ENCODE measurements around the gene DLGAP4.

The DLGAP4 gene

GRCh38 chr20:36362261-36362660, 56.1 kb downstream of the DLGAP4 start:
- no peak for TF ChIP-seq CTCF (conservative IDR thresholded peaks at IDR 0.05; ENCODE audit: control insufficient read depth, insufficient read depth, low read depth, low read length)
- no peak overlapping the region for H3K4me3 ChIP-seq (ENCODE audit: control insufficient read depth, low read depth, low read length)
- DNase-seq (ENCODE audit: low read depth): no peak

DNA sequence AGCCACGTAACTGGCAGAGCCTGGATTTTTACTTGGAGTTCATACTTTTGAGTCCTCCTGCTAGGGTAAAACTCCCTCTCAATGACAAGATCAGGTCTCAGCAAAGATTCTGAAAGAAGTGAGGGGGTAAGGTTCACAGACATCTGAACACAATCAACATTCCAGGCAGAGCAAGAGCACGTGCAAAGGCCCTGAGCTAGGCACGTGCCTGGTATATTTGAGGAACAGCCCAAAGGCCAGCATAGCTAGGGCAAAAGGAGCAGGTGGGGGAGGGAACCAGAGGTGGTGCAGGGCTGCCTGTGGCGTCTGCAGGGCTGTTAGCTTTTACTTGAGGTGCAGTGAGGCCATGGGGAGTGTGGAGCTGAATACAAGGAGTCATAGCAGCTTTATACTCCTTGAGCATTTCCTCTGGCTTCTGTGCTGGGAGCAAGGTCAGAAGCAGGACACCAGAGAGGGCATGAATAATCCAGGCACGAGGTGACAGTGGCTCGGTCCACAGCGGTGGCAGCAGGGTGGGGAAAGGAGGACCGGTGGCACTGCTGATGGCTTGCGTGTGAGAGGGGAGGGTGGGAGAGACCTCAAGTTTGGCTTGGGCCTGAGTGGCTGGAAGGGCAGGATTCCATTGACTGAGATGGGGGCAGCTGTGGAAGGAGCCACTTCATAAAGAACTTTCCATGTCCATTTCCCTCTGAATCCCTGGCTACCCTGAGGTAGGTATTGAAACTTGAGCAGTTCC, 57.0 kb downstream of the DLGAP4 start:
- TF ChIP-seq CTCF (conservative IDR thresholded peaks at IDR 0.05; ENCODE audit: control insufficient read depth, insufficient read depth, low read depth, low read length): no peak
- DNase-seq (ENCODE audit: low read depth): no peak
- H3K4me3 ChIP-seq (ENCODE audit: control insufficient read depth, low read depth, low read length): no peak overlapping the region

DNA sequence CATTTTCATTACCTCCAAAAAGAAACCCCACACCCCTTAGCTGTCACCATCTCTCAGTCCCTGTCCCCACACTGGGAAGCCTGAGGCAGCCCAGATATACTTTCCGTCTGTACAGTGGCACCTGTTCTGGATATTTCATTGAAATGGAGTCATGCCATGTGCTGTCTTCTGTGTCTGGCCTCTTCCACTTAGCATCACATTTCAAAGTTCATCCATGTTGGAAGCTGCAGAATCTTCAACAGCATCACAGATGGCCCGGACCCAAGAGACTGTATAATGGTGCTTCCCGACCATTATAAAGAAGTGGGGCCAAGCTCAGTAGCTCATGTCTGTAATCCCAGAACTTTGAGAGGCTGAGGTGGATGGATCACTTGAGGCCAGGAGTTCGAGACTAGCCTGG, 58.4 kb downstream of the DLGAP4 start:
- TF ChIP-seq CTCF (conservative IDR thresholded peaks at IDR 0.05; ENCODE audit: control insufficient read depth, insufficient read depth, low read depth, low read length): no peak
- no peak overlapping the region for H3K4me3 ChIP-seq (ENCODE audit: control insufficient read depth, low read depth, low read length)
- DNase-seq (ENCODE audit: low read depth): no peak

DNA sequence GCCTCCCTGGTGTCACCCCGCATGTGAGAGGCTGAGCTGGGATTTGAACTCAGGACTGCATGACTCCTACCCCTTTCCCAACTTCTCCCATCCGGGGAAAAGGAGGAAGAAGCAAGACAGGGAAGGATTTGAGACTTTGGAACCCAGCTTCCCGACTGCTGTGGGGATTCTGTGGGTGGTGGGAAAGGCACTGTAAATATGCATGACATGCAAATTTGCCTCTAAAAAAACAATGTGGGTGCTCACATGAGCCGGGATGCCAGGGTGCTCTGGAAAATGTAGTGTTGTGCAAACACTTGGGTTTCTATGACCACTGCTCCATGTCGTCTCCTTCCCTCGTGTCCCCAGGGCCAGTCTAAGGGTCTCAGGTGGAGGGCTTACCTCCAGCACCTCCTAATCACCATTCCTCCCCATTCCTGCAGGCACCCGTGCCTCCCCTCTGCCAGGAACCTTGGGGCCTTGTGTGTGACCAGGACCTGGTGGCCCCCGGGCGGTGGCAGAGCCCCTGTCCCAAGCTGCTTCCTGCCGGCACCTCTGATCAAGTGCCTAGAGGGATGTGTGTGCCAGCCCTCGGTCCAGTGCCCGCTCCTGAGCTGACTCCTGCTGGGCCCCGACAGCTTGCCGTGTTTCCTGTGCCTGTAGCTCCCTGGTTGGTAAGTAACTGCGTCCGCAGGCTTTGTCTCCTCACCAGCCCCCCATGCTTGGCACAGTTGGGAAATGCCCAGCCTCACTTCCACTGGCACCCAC, 60.7 kb downstream of the DLGAP4 start:
- no peak overlapping the region for H3K4me3 ChIP-seq (ENCODE audit: control insufficient read depth, low read depth, low read length)
- no peak for TF ChIP-seq CTCF (conservative IDR thresholded peaks at IDR 0.05; ENCODE audit: control insufficient read depth, insufficient read depth, low read depth, low read length)
- no peak for DNase-seq (ENCODE audit: low read depth)

DNA sequence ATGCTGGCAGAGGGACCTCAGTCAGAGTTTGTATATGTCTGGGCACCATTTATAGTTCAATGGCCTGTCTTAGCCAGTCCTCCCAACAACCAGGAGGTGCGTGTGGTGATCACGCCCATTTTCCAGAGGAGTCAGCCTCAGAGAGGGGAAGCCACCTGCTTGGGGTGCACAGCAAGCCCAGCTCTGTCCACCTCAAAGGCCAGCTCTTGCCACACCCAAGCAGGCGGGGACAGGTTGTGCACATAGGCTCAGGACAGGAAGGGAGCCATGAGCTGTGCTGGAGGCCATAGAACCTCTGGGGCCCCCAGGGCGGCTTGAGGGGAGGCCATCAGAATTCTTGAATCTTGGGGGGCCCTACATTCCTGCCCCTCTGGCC, 61.2 kb downstream of the DLGAP4 start:
- no peak overlapping the region for H3K4me3 ChIP-seq (ENCODE audit: control insufficient read depth, low read depth, low read length)
- DNase-seq (ENCODE audit: low read depth): no peak
- TF ChIP-seq CTCF (conservative IDR thresholded peaks at IDR 0.05; ENCODE audit: control insufficient read depth, insufficient read depth, low read depth, low read length): no peak

DNA sequence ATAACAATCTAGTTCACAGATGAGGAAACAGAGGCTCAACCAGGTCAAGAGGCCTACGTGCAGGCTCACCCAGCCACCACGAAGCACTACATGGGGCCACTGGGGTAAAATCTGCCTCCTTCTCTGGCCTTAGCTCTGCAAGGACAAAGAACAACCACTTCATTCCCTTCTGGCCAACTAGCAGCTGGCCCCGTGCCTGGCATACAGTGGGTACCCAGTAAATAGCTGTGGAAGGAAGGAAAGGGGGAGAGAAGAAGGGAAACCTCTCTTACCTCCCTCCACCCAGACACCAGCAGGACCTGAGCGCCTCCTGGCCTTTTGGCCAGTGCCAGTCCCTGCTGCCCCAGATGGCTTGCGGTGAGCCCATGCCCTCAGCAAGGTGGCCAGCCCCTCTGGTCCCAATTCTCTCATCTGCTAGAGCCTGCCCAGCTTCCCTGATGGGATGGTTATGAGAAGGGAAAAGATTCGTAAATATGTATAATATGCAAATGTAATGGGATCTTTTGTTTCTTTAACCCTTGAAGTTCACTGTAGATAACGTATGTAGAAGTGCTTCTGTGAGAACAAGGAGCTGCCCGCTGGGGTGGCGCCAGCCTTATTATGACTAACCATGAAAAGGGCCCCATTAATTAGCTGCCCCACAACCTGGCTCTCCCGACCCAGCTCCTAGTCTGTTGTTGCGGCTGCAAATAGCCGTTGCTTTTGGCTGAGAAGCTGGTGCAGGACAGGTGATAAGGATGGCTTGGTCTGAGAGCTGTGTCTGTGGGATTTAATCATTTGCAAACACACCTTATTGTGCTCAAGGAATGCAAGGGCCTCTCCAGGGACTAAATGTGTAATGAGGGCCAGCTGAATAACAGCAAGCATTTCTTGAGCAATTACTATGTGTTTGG, 62.0 kb downstream of the DLGAP4 start:
- no peak for TF ChIP-seq CTCF (conservative IDR thresholded peaks at IDR 0.05; ENCODE audit: control insufficient read depth, insufficient read depth, low read depth, low read length)
- H3K4me3 ChIP-seq (ENCODE audit: control insufficient read depth, low read depth, low read length): no peak overlapping the region
- DNase-seq (ENCODE audit: low read depth): no peak
